ENCODE results near the gene INPP4A.

INPP4A gene

DNA sequence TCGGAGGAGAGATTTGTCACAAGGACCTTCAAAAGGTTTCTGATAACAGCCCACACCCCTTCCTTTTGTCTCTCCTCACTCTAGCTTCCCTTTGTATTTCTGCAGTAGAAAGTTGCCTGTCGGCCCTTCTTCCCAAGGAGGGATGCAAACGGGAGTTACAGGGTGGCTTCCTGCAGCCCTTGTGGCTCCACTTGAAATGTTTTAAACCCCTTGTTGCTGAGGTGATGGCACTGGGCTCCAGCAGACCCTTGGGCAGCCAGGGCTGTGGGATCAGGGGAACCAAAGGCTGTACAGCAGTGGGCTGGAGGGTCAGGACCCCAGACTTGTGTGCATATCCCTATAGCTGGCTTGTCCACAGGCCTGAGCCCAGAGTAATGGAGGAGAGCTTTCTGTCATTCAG lies 101.5 kb downstream of the INPP4A start:
- DNase-seq: no peak

DNA sequence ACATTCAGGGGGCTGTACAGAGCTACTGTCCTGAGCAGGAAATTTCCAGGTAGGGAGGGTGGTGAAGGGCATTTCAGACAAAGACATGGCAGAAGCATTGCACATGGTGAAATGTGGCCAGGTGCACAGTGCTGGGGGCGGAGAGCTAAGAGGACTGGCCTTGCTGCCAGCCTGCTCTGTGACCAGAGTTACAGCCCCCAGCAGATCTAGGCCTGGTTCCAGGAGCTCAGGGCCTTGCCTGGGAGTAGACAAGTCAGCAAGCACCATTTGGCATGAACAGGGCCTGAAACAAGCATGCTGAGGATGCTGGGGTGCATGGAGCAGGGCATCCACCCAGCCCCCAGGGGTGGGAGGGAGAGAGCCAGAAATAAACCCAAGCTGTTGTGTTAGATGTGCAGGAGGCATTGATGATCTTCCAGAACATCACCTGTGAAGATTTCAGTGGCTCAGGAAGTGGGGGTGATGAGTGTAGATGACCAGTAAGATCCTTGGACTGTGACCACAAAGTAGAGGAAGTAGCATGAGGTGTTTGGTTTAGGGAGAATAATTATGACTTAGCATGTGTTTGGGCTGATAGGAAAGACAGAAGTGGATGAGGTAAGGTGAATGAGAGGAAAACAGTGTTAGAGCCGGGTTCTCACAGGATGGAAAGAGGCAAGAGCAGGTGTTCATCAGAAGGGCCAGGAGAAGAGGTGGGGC lies 102.6 kb downstream of the INPP4A start:
- DNase-seq: peak; percentile 14

DNA sequence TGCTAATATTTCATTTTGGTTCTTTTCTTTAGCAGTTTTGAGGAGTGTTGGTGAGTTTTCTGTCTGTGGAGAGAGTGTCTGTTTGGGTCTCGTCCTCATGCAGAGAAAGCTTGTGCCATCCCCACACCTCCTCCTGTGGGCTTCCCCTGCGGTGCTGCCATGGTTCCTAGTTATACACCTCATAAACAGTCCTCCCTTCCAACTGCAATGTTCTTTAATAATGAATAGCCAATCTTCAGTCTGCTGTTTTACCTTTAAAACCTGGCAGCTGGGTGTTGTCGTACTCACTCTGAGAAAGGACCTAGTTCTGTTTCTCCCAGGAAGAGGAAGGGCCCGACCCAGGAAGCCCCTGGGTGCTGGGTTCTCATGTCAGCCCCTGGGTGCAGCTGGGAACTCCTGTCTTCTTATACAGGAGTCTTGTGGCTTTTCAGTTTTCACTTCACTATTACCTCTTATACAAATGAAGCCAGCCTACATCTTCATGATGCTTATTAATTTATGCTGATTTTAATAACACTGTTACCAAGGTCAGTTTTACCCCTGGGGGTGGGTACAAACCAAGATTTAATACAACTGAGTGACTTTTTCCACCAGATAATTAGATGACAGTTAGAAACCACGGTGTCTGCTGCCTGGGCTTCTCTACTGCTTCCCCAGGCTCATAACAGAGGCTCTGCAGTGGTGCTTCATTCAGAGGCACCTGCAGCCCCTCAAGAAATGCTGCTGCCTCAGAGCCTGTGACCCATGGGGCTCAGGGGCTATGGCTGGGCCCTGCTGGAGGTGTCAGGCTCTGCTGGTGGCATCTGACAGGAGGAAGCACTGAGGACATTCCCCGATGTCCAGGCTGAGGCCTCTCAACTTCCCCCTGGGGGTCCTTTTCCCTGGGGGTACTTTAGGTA lies 104.5 kb downstream of the INPP4A start:
- no peak for DNase-seq

DNA sequence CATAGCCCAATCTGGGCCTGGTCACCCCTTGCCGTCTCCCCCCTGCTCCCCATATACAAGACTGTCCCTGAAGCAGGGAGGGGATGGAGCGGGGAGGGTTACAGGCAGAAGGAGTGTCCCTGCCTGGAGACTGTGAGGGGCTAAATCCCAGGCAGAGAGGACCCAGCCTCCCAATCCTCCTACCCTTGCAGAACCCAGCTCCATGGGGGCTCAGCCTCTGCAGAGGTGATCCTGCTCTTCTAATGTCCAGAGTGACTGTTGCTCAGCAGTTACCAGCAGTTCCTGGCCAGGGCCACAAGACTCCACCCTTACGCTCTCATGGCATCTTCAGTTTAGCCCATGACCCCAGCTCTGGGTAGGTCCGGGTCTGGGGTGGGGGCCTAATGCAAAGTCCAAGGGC lies 105.5 kb downstream of the INPP4A start:
- no peak for DNase-seq

DNA sequence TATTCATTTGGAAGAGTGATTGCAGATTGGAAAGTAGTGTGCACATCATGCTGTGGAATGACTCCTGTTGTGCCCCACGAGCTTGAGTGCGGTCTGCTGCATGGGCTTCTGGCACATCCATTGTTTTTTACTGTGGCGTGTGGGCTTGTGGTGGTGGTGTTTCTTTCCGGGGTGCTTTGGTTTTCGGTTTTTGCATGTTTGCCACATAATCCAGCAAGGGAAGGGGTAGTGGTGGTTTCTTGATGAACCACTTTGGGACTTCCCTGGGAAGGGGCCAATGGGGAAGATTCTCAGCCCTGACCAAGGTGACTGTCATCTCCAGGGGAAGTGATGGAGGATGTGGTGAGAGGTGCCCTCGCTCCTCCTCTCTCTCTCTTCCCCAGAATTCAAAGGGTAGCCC lies 106.7 kb downstream of the INPP4A start:
- no peak for DNase-seq

DNA sequence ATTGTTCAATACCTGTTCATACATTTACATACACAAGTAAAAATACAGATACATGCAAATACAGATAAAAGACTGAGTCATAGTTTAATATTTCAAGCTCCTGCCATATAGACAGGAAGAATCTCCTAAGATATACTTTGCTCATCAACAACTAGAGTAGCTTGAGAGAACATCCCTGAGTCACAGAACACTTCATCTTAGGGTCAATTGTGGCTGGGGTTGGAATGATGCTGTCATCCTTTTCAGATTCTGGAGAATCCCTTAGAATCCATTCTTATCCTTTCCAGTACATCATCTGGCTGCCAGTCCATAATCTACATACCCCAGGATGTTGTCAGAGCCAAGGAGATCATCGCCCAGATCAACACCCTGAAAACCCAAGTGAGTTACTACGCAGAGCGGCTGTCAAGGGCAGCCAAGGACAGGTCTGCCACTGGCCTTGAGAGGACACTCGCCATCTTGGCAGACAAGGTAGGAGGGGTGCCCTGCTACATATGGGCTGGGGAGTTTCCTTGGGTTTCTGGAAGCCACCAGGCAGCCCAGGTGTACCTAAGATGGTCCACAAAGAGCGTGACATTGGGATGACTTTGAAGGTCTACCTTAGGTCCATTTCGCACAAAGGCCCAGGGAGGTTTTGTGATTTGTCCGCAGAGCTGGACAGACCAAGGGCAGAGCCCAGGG lies 108.0 kb downstream of the INPP4A start:
- DNase-seq: no peak

DNA sequence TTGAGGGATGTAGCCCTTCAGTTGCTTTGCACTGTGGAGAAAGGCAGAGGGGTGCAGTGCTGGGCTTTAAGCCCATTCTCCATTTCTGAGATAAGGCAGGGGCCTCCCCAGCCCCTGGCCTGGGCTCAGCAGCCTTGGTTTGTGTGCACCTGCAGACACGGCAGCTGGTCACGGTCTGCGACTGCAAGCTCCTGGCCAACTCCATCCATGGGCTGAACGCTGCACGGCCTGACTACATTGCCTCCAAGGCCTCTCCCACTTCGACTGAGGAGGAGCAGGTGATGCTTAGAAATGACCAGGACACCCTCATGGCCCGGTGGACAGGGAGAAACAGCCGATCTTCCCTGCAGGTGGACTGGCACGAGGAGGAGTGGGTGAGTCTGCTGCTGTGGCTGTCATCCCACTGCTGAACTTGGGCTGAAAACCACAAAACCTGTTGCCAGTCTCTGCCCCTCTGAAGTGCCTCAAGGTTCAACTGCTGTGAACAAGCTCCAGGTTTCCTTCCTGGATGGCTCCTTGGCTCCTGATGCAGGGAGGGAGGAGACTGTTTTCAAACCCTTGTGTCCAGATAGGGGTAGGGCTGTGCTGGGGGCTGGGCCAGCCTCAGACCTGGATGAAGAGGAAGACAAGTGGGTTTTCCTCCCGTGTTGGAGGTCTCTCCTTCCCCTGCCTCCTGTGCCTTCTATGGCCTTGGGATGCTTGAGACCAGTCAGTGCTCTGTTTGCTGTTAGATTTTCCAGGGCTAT lies 109.6 kb downstream of the INPP4A start:
- no peak for DNase-seq

DNA sequence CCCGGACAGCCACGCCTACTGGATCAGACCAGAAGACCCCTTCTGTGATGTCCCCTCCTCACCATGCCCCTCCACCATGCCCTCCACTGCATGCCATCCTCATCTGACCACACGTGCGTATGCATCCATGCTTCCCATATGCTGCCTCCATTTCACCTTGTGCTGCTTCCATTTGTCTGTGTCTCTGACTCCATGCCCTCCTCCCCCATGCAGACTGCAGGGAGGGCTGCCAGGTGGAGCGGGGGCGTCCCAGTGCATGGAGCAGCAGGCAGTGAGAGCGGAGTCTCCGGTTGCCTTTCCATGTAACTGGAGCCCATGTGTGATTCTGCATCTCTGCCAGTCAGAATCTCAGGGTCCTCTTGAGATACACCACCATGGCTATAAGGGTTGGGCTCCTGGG lies 111.0 kb downstream of the INPP4A start:
- no peak for DNase-seq

DNA sequence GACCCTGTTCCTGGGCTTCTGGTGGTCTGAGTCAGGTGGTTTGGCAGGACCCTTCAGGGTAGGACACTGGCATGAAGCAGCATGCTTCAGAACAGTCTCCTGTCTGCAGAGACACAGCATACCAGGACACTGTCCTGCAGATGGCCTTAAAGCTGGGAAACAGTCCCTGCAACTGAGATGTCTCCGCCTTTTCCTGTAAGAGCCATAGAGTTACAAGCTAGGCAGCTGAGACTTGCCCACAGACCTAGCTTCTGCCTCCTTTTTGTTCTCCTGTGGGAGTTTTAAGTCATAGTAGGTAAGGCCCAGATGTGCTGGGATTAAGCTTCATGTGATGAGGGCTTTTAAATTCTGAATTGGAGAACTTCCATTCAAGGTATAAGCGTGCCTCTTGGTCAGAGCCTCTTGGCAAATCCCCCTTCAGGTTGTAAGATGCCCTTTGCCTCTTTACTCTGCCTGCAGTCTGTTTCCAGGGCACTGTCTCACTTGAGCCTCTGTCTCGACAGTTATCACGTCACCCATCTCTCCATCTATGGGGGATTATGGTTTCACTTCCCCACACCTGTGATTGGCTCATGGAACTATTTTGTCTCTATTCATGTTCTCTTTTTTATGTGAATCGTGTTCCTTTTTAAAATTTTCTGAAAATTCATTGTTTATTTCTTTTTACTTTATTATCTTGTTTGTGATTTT lies 111.8 kb downstream of the INPP4A start:
- DNase-seq: no peak

DNA sequence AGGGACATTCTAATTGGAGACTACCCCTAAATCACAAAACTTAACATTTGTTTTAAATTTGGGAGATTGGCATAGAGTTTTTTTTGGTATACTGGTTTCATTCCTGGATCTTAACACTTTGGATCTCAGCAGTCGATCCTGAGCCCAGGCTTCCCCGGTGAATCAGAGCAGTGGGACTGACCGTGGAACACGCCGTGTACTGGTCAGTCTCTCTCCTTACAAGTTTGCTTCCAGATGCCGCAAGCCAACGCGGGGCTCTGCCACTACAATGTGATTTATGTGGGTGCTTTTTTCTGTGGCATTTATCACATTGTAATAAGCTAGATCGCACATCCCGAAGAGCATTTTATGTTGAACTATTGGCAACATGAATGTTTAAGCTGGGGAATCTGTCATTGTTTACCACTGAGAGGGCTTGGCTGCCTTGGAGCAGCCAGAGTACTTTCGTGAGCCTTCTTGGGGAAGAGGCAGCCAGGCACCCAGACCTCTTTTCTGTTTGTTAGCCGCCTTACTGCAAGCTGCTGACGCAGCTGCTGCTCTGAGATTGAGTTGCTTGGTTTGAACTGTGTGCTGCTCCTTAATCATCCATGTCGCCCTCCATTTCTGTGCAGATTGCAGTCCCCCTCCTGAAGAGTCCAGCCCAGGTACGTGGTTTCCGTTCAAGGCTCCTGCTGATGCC lies 114.3 kb downstream of the INPP4A start:
- no peak for DNase-seq

DNA sequence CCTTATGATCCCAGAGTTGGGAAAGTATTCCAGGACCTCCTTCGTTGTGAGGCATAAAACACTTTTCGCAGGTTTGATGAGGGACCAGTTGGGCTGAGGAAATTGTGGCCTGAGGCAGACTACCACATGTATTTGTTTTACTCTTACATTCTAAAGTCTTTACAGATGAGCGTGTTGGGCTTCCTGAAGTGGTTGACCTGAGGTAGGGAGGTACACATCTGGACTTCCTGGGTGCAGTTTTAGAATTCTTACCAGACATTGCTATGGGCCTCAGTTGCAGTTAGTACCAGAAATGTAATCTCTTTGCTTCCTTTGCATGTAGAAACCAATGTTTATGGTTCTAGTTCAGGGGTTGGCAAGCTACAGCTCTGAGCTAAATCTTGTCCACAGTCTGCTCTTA lies 114.9 kb downstream of the INPP4A start:
- DNase-seq: no peak

DNA sequence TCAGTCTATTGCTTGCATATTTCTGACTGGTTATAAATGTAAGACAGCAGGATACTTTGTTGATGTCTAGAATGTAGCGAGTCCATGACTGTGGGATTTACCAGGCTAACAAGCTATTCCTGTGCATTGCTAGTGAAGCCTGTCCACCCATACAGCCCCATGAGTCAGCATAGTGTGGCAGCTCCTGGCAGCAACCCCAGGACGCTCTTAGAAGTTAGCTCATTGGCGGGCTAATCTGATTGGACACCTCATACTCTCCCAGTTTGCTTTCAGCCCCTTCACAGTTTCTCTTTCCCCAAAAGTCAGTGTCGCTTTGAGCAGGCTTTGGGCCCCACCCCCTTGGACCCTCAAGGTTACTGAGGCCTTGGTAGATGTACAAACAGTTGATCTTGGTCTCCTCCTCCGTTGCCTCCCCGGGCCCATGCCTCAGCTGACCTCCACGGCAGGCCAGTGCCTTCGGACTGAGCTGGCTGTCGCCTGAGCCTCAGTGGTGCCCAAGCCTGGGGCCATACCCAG lies 115.7 kb downstream of the INPP4A start:
- DNase-seq: peak; percentile 77

DNA sequence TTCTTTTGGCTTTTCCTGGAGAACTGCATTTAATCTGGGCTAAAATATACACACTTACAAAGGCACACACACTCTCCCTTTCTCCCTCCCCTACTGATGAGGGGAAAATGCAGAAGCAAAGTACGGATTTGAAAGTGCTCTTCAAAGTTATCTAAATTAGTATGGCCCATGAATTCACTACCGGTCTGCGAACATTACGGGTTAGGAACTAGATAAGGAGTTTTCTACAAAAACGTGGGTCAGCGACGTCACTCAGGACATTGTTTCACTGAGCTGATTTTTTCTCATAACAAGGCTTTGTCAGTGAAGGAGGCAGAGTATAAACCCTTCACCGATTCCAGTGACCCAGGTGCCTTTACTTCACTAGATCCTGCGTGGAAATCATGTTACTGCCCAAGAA lies 116.4 kb downstream of the INPP4A start:
- DNase-seq: no peak

DNA sequence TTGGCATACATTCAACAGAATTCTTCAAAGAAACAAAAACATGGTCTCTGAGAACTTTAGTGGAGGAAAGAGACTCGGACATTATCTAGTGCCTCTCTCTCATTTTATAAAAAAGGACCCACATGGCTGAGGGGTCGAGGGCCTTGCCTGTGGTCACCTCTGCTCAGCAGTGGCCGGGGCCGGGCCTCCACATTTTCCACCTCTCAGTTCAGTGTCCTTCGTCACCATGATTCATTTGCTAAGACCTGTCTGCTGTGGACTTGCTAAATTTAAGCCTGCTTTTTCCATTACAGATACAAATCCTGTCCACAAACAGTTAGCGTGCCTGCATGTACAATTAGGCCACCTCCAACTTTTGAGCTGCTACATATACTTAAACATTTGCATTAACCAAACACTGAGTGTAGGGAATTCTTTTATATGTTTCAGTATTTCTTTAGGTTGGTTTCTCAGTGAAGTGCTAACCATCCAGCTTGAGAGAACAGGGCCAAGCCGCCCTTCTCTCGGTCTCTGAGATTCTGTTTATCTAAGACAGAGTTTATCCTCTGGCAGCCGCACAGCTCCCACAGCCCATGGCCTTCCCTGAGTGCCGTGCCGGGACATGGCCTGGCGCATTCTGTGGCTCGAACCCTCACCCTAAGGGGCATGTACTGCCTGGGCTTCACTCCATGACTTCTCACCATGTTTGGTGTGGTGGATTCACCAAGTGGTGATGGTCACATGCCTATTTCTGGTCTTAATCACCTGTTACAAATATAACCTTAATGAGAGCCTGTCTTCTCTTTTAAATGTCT lies 117.4 kb downstream of the INPP4A start:
- DNase-seq: no peak

DNA sequence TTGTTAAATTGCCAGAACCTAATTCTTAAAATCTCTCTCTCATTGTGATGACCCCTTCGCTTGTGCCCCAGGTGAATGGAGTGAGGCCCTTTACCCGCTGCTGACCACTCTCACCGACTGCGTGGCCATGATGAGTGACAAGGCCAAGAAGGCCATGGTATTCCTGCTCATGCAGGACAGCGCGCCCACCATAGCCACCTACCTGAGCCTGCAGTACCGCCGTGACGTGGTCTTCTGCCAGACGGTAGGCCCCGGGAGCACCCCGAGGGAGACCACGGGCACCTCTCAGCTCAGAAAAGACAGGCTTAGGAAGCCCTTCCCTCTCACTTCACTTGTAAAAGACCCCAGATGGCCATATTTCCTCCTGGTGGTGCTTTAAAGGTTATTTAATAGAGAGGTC lies 118.7 kb downstream of the INPP4A start:
- DNase-seq: no peak

DNA sequence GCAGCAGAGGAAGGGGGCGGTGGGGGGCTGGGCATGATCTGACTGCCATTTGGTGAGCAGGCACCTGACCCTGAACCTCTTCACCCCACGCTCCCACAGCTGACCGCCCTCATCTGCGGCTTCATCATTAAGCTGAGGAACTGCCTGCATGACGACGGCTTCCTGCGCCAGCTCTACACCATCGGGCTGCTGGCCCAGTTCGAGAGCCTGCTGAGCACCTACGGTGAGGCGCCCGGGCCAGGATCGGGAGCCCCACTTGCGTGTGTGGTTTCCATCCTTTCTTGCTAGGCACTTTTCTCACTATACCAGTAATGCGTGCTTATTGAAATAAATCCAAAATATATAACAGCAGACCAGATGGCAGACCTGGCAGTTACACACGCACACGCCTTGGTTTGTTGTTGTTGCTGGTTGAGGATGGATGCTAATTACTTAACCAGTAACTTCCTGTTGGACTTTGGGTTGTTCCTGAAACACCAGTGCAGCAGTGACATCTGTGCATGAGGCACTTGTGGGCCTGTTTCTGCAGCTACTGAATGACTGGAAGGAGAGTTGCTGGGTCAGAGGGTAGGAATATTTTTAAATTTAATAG lies 120.0 kb downstream of the INPP4A start:
- no peak for DNase-seq

DNA sequence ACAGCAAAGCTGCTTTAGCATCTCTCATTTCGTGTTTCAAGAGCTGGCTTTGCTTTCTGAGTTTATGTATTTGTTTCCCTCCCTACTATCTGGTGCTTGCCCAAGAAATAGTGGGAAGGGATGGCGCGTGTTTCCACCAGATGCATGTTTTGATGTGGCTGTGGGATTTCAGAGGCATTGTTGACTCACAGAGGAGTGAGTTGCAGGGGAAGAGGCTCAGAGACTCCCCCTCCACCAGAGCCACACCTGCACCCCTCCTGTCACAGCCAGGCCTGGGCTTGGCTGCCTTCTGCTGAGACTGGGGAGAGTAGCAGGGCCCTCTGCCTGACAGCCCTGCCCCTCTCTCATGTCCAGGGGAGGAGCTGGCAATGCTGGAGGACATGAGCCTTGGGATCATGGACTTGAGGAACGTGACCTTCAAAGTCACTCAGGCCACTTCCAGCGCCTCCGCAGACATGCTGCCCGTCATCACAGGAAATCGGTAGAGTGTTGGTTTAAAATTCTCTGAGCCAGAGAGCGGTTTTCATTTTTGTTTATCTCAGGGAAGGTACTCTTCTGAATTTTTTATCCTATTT lies 120.7 kb downstream of the INPP4A start:
- DNase-seq: no peak

DNA sequence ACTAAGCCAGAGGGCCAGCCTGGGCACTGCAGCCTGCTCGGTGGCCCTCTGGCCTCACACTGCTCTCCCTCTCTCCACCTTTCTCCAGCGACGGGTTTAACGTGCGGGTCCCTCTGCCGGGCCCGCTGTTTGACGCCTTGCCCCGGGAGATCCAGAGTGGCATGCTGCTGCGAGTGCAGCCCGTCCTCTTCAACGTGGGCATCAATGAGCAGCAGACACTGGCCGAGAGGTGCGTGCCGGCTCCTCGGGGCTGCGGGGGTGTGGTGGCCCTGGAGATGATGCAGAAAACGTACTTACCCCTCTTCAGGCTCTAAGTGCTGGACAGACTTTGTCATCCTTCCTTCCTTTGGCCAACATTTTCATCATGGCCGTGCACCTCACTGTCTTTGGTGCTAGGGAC lies 121.3 kb downstream of the INPP4A start:
- DNase-seq: no peak

DNA sequence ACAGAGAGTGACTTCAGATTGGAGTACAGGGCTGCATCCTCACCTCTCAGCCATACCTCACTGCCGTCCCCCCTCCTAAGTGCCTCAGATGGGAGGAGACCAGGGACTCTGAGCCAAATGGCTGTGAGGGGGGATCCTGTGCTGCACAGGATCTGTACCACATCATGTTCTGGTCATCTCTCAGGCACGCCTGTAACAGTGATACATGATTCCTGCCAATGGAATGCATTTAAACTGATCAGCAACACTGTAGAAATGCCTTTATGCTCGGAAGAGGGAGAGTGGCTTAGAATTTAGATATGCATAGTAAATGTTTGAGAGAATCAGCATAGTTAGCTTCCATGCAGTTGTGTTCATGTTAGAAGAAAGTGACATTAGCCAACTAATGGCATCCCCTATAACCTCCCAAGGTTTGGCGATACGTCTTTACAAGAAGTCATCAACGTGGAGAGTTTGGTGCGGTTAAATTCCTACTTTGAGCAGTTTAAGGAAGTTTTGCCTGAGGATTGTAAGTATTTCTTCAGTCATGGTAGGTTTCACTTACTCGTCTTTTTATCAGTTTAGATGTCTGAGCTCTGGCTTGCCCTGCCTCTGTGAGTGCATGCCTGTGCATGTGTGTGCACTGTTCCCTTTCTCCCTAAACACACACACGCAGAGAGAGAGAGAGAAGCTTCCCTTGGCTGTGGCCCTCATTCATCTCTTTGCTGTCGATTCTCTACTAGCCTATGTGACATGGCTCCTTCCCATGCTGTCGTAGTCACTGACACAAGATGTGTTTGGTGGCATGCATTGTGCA lies 123.7 kb downstream of the INPP4A start:
- DNase-seq: no peak

All from OCI-M1 (cell line).